Stomach (tissue), 4 donors: ENCODE data around the gene DEDD.
A peak's percentile ranks its signal among the peaks of the same experiment; 100 is the strongest.

ENCODE experiments used
- POLR2A ChIP-seq, 4 donors: fragments of 450-650 bp; IDR thresholded peaks; one replicate each; pipeline ENCODE4 v1.6.1; 2016; ENCODE audit warnings: antibody characterized with exemption in 4 of 4, control low read depth in 2 of 4, mild to moderate bottlenecking in 1 of 4, moderate library complexity in 1 of 4
- POLR2AphosphoS5 ChIP-seq, 3 donors: sonication (generic); formaldehyde crosslinking; IDR thresholded peaks; one replicate each; pipeline ENCODE4 v1.6.1; 2016; ENCODE audit warnings: antibody characterized with exemption in 3 of 3
- TF ChIP-seq, protein P1 (sequence below), 7 experiments: fragments of 450-650 bp in 4 of 7; fragments of 200-600 bp in 3 of 7; sonication (generic) in 3 of 7; IDR thresholded peaks; one replicate each; pipeline ENCODE4 v1.5.1; 2016 to 2019; ENCODE audit warnings: antibody characterized with exemption in 7 of 7, control low read depth in 2 of 7, mild to moderate bottlenecking in 1 of 7

DNA sequence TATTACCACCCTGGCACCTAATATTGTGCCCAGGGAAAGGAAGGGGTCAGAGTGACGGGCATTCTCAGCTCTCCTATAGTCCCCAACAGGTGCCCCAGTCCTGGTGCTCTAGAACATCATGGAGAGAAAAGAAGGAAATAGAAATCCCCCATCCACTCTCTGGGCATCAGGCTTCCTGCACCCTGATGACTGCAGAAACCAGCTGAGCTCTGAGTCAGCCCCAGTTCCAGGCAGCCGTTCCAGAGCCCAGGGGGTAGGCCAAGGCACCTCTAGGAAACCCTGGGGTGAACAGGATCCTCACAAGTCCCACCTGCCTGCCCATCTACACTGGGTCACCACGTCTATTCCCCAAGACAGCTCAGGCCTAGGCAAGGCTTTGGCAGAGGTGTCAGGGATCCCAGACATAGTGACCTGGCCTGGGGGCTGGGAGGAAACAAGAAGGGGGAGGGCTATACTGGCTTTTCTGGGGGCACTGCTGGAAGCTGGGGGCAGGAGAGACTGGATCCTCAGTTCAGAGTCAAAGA is 43.8 kb downstream of the DEDD start:
- TF ChIP-seq, protein P1, sequence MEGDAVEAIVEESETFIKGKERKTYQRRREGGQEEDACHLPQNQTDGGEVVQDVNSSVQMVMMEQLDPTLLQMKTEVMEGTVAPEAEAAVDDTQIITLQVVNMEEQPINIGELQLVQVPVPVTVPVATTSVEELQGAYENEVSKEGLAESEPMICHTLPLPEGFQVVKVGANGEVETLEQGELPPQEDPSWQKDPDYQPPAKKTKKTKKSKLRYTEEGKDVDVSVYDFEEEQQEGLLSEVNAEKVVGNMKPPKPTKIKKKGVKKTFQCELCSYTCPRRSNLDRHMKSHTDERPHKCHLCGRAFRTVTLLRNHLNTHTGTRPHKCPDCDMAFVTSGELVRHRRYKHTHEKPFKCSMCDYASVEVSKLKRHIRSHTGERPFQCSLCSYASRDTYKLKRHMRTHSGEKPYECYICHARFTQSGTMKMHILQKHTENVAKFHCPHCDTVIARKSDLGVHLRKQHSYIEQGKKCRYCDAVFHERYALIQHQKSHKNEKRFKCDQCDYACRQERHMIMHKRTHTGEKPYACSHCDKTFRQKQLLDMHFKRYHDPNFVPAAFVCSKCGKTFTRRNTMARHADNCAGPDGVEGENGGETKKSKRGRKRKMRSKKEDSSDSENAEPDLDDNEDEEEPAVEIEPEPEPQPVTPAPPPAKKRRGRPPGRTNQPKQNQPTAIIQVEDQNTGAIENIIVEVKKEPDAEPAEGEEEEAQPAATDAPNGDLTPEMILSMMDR (IDR thresholded peaks at IDR 0.05): no peak
- peak in 1 of 3 donors; percentile 42 for TF ChIP-seq POLR2AphosphoS5 (IDR thresholded peaks at IDR 0.05)
- no peak for TF ChIP-seq POLR2A (IDR thresholded peaks at IDR 0.05)
